Activated effector memory CD4-positive, alpha-beta T cell treated with anti-CD3 and anti-CD28 coated beads, Interleukin-2, amount 50 U/mL, for 16 hours (primary cell): ENCODE measurements around the gene ZDHHC18.
A peak's percentile ranks its signal among the peaks of the same experiment; 100 is the strongest.
"Not testable (repeated sequence)": the region's sequence is repeated elsewhere in the genome, so short reads cannot be mapped to it uniquely, and the experiment has no call there.

Experiments
- DNase-seq: peaks from one replicate; pipeline ENCODE4 v3.0.0-alpha.2; 2020

The ZDHHC18 gene

GRCh38 chr1:26862781-26863684, 36.5 kb downstream of the ZDHHC18 start, which contains the start of gene SFN:
Gene SFN, plus strand, starts transcription at chr1:26863149. Its CDS starts 64 bp downstream, at chr1:26863213.
- DNase-seq = peak; percentile 82

GRCh38 chr1:26863685-26864077, 37.2 kb downstream of the ZDHHC18 start:
- no peak for DNase-seq

GRCh38 chr1:26864610-26865480, 38.4 kb downstream of the ZDHHC18 start:
- peak; percentile 98 for DNase-seq

- DNase-seq = not testable (repeated sequence)
Observed at GRCh38 chr1:26873097-26873496, 46.6 kb downstream of the ZDHHC18 start.

GRCh38 chr1:26874896-26875295, 48.4 kb downstream of the ZDHHC18 start:
- no peak for DNase-seq

- DNase-seq = no peak
Observed at GRCh38 chr1:26877326-26877725, 50.8 kb downstream of the ZDHHC18 start.

GRCh38 chr1:26879793-26880192, 53.3 kb downstream of the ZDHHC18 start:
- no peak for DNase-seq

- not testable (repeated sequence) for DNase-seq
Observed at GRCh38 chr1:26881611-26882010, 55.1 kb downstream of the ZDHHC18 start.

GRCh38 chr1:26882696-26883463, 56.4 kb downstream of the ZDHHC18 start:
- no peak for DNase-seq

GRCh38 chr1:26887125-26887524, 60.6 kb downstream of the ZDHHC18 start:
- DNase-seq = no peak

- no peak for DNase-seq
Observed at GRCh38 chr1:26888231-26888630, 61.7 kb downstream of the ZDHHC18 start.

GRCh38 chr1:26889551-26890466, 63.3 kb downstream of the ZDHHC18 start, which contains the start of gene GPN2:
Gene GPN2, minus strand, starts transcription at chr1:26890283. Its CDS starts 187 bp downstream, at chr1:26890096.
- peak; percentile 93 for DNase-seq

- DNase-seq = no peak
Observed at GRCh38 chr1:26890467-26890796, 63.9 kb downstream of the ZDHHC18 start.

- DNase-seq = no peak
Observed at GRCh38 chr1:26894263-26894662, 67.8 kb downstream of the ZDHHC18 start.

- no peak for DNase-seq
Observed at GRCh38 chr1:26897351-26897750, 70.9 kb downstream of the ZDHHC18 start.

GRCh38 chr1:26900001-26900814, 73.7 kb downstream of the ZDHHC18 start, which contains the start of gene GPATCH3:
Gene GPATCH3, minus strand, starts transcription at chr1:26900467. Its CDS starts 25 bp downstream, at chr1:26900442.
- DNase-seq = peak; percentile 94

GRCh38 chr1:26900815-26901511, 74.5 kb downstream of the ZDHHC18 start:
- no peak for DNase-seq
